GM21737 (cell line): ENCODE data around the gene SMIM35.

Experiments used
- ATAC-seq: cut with Tn5 transposase; IDR thresholded peaks from one replicate; pipeline ENCODE4 v1.9.1; 2021; ENCODE audit warnings: mild to moderate bottlenecking, moderate library complexity; ENCODE audit not compliant: unreplicated experiment

The SMIM35 gene

DNA sequence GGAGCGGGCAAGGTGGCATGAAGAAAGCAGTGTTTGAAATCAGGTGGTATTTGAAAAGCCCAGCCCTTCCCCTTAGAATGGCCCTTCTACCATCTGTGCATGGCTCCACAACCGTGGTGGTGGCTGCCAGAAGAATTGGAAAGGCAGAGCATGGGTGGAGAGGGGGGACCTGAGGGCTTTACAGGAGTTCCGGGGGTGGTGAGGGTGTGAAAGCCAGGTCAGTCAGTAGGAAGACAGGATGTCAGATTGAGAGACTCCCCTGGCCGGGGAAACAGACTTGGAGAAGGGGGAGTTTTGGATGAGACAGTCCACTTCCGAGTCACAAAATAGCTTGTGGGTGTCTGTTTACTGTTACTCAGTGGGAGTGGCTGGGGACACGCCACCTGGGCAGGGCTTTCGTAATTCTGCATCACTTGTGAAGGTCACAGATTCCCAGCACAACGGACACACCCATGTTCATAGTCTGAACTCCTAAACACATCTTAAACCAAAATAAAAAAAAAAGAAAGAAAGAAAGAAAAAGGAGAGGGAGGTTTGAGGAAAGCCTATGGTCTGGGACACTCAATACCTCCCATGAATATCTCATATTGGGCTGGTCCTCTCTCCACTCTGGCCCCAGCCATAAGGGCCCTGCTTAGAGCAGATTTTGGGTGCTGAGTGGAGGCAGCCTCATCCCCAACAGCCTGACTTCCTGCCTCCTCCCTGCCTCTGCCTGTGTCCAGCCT is 24.4 kb upstream of the SMIM35 start:
- no peak for ATAC-seq

- no peak for ATAC-seq
Observed at GRCh38 chr11:118109231-118109630, 22.5 kb upstream of the SMIM35 start.

DNA sequence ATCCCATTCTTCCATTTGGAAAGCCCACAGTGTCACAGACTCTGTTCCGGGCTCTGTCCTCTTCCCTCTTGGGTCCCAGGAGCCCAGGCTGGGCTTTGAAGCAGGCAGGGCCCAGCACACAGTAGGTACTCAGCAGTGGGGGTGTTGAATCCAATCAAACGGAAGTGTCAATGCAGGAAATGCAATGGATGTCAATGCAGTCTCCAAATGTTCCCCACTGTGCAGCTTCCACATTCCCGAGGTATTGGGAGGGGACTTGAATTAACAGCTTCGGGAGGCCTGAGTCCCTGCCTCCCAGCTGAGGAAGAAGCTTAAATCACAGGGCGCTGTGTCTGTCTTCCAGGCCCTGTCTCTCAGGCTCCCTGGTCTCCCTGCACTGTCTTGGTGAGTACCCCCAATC is 21.8 kb upstream of the SMIM35 start:
- no peak for ATAC-seq

GRCh38 chr11:118106789-118107335 is 20.1 kb upstream of the SMIM35 start:
- no peak for ATAC-seq

GRCh38 chr11:118105657-118106305 is 19.0 kb upstream of the SMIM35 start:
- no peak for ATAC-seq

DNA sequence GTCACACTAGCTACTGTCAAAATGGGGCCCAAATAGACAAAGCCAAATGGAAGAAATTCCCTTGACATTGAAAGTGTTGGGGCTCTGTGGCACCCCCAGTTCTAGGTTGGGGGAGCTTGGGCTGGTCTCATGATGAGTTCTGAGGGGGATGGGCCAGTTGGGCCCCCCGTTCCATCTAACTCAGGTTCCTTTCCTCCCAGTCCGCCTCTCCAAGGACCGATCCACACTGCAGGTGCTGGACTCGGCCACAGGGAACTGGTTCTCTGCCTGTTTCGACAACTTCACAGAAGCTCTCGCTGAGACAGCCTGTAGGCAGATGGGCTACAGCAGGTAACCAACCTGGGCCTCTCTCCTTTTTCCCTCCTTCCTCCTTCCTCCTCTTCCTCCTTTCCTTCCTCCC is 17.7 kb upstream of the SMIM35 start:
- ATAC-seq: no peak

GRCh38 chr11:118102721-118103261 is 16.0 kb upstream of the SMIM35 start:
- no peak for ATAC-seq

DNA sequence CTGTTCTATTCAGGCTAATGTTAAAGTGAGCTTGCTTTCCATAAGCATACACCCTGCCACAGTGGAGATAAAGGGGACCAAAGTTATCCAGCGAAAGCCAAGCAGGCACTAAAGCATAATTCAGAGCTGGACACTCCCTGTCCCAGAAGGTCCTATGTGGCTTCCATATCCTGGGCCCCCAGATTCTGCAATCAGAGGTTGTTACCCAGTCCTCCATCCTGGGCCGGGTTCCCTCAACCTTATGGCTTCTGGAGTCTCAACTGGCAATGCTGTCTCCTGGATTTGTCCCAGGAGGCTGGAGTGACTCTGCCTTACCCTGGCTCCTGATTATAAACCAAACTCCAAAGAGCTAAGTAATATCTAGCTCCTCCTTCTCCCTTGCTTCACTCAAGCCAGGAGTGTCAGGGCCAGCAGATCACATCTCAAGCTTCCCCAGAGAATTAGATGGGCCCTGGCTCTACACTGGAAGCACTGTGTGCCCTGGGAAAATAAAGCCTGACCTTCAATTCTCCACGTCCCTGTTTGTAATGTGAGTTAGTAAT is 14.0 kb upstream of the SMIM35 start:
- no peak for ATAC-seq

DNA sequence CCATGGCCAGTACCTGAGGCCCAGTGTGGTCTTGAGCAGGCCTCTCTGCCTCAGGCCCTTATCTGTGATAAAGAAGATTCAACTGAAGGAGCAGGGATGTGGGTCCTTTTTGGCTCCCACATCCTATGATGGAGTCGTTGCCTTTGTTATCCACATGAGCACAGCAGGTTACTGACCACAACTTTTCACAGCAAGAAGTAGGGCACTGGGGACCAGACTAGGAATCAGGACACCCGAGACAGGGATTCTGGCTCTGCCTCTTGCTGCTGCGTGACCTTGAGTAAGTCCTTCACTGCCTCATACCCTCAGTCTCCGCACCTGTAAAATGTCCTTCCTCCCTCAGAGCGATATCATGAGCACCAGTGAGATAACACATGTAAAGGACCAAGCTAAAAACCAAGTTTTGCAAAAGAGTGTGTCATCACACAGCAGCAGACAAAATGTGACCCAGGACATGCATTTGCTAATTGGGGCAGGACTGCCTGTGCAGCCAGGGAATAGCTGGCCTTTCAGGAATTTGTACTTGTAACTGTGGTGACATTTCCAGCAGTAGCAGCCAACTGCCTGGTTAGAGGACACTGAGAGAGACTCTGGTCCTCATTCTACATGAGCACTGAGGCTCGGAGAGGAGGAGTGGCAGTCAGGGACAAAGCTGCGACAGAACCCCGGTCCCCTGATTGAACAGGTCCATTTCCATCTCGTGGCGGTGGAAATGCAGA is 13.2 kb upstream of the SMIM35 start:
- ATAC-seq: no peak

DNA sequence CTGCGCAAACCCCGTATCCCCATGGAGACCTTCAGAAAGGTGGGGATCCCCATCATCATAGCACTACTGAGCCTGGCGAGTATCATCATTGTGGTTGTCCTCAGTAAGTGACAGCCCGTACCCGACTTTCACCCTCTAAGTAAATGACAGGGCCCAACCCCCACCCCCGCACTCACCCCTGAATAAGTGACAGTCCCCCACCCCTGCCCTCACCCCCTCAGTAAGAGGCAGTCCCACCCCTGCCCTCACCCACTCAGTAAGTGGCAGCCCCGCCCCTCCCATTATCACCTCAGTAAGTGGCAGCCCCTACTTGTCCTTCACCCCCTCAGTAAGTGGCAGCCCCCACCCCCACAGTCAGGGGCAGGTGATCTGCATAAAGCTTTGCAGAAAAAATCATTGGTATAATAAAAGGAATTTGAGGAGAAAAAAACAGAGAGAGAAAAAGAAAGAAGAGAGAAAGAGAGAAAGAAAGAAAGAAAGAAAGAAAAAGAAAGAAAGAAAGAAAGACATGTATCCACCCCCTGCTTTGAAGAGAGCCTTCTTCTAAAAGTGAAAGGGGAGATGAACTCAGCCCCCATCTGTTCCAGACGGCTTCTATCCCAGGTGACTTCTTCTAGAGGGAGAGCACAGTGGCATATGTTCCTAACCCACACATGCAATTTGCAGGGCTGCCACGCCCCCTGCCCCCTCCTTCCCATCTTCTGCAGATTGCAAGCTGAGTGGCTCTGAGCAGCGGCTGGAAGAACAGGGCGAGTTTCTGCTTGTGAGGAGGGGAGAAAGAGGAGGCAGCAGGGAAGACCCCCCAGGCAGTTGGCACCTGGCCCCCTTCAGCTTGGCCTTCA is 12.5 kb upstream of the SMIM35 start:
- no peak for ATAC-seq

DNA sequence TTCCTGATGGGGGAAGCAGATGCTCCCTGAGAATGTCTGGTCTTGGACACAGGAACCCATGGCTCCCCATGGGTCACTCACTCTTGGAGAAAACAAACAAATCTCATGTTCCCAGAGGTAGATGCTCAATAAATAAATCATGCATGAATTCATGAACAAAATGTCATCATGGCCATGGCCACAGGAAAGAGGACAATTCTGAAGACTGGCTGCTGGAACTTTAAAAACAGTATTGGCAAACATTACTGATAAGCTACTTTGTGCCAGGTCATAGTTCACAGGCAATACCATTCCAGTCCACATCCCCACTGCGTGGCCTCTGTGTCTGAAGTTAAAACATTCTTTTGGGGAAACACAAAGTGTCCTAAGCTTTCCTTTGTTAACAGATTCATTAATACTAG is 9.2 kb upstream of the SMIM35 start:
- ATAC-seq: no peak

DNA sequence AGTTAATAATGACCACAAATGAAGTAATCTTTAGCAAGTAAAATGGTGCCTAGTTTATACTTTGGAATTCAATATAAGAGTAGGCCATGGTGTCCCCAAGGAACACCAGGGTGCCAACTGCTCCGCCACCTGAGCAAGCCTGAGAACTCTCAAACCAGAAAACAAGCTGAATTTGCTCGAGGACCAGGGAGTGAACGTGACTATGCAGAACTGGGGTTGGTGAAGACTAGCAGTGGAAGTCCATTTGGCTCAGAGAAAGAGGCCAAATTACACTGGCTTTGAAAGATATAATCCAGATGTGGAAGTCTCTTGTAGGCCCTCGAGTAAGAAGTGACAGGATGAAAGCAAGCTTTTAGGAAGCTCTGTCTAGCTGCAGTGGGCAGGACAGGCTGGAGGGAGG is 8.7 kb upstream of the SMIM35 start:
- no peak for ATAC-seq

DNA sequence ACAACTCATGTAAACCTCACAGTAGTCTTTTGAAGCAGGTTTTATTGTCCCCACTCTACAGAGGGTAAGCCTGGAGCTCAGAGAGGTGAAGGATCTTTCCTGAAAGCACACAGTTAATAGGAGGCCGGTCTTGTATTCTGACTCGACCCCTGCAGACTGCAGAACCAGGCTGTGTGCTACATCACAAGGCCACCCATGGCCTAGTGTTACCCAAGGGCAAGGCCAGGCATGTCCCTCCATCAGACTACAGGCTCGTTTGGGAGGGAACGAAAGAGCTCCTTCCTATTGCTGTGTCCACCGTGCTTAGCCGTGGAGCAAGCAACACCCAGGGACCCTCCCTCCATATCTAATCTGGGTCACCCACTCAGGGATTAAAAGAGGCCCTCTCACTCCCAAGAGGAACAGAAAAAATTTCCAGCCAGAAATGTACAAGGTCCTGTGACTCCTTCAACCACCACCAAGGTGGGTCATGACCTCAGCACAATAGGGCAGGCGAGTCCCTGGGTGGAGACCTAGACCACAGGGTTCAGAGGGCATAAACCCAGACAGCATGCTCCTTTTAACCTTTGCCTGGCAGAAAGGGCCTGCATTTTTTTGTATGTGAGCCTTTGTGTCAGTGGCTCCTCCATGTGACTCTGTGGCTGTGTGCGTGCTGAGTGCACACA is 6.3 kb upstream of the SMIM35 start:
- ATAC-seq: no peak

GRCh38 chr11:118091690-118092089 is 4.9 kb upstream of the SMIM35 start:
- ATAC-seq: no peak

DNA sequence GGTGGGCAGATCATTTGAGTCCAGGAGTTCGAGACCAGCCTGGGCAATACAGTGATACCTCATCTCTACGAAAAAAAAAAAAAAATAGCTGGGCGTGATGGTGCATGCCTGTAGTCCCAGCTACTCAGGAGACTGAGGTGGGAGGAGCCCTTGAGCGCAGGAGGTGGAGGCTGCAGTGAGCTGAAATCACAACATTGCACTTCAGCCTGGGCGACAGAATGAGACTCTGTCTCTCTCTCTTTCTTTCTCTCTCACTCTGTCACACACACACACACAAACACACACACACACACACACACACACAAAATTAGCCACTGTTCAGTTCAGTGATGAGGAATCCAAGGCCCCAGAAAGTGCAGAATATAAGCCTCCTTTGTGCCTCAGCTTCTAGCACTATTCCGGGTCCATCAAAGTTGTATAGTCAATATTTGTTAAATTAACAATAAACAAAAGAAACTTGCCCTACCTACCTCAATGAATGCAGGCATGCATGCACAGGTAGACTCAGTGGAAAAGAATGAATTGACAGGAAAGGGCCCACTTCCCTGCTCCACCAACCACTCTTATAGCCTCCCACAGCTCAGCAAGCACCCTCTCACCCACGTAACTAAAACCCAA is 3.9 kb upstream of the SMIM35 start:
- ATAC-seq: no peak

- no peak for ATAC-seq
Observed at GRCh38 chr11:118088531-118088930, 1.8 kb upstream of the SMIM35 start.

GRCh38 chr11:118087931-118088330 is 1.2 kb upstream of the SMIM35 start:
- ATAC-seq: no peak

GRCh38 chr11:118084656-118085055 is 2.1 kb downstream of the SMIM35 start:
- ATAC-seq: no peak

DNA sequence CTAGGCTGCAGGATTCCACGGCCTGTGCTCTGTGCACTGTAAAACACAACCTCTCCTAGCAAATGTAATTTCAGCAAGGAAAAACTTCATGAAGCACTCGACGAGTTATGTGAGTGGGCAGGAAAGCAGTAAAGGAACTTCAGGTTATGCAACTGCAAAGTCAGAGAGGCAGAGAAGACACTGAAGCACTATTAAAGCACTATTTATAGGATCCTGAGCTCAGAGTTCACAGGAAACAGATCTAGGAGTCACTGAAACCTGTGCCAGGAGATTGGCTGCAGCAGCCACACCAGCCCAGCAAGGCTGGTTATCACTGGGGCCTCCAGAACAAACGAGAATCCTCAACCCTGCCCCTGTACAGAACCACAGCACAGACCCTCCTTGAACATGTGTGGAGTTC is 2.5 kb downstream of the SMIM35 start:
- ATAC-seq: no peak
